ENCODE data around the gene B4GALT5. TPM values are rescaled to one million over a fixed set of nuclear protein-coding genes. Genes with fewer than 3 reads are reported as not detected.
A peak's percentile ranks its signal among the peaks of the same experiment; 100 is the strongest.

B4GALT5 gene
- polyA plus RNA-seq, 2 of the 4 experiments (the other 2 are of a cell fraction) = 84.0 to 88.7 TPM

GRCh38 chr20:49697071-49697470 lies 16.6 kb downstream of the B4GALT5 start:
- Histone ChIP-seq H3K4me1 (peaks cover 98% of the 10 kb centered on the region), H3K4me3 (no peak overlapping the region), H3K9me3 (no peaks in the 10 kb centered on the region), H3K27ac (peak overlapping the region; percentile 98), H3K4me2 (peak overlapping the region; percentile 85)
- DNase-seq (ENCODE audit: low read depth in 1 of 2, low spot score in 1 of 2) (no peak), FAIRE-seq (no peak), ATAC-seq (no peak)
- POLR2A ChIA-PET = no interaction called here
- CTCF ChIA-PET = interaction anchor here (0.6 to 2.8 kb wide), 6 partner anchors 10 to 282 kb away, joined by 3 to 10 read pairs (median 6); no protein-coding TSS in a partner anchor
- TF ChIP-seq HMGXB4 (CRISPR knock-in tag; IDR thresholded peaks at IDR 0.05; ENCODE audit: borderline replicate concordance) (no peak), NR3C1 (IDR thresholded peaks at IDR 0.05) (no peak), HEYL (CRISPR knock-in tag; IDR thresholded peaks at IDR 0.05) (no peak), CBX2 (IDR thresholded peaks at IDR 0.05; ENCODE audit: borderline replicate concordance, low read depth) (no peak), ZC3H11A (IDR thresholded peaks at IDR 0.05) (no peak), FOSL2 (IDR thresholded peaks at IDR 0.05) (no peak), FOSL2 (CRISPR knock-in tag; IDR thresholded peaks at IDR 0.05) (no peak), NFE2L2 (conservative IDR thresholded peaks at IDR 0.05; ENCODE audit: low read length) (no peak), CBX8 (IDR thresholded peaks at IDR 0.05) (no peak), NPAS2 (CRISPR knock-in tag; IDR thresholded peaks at IDR 0.05; ENCODE audit: borderline replicate concordance) (no peak), EHMT2 (IDR thresholded peaks at IDR 0.05; ENCODE audit: low read depth) (no peak), KDM5A (IDR thresholded peaks at IDR 0.05) (no peak), RFX5 (IDR thresholded peaks at IDR 0.05) (no peak), EHF (CRISPR knock-in tag; IDR thresholded peaks at IDR 0.05) (no peak), ZFP36 (IDR thresholded peaks at IDR 0.05; ENCODE audit: borderline replicate concordance, partially characterized antibody) (no peak), ELK1 (IDR thresholded peaks at IDR 0.05; ENCODE audit: low read depth, low read length) (no peak)
- TF ChIP-seq, protein P1, sequence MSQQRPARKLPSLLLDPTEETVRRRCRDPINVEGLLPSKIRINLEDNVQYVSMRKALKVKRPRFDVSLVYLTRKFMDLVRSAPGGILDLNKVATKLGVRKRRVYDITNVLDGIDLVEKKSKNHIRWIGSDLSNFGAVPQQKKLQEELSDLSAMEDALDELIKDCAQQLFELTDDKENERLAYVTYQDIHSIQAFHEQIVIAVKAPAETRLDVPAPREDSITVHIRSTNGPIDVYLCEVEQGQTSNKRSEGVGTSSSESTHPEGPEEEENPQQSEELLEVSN (IDR thresholded peaks at IDR 0.05; ENCODE audit: borderline replicate concordance, low read depth) = no peak
- TF ChIP-seq, protein P2, sequence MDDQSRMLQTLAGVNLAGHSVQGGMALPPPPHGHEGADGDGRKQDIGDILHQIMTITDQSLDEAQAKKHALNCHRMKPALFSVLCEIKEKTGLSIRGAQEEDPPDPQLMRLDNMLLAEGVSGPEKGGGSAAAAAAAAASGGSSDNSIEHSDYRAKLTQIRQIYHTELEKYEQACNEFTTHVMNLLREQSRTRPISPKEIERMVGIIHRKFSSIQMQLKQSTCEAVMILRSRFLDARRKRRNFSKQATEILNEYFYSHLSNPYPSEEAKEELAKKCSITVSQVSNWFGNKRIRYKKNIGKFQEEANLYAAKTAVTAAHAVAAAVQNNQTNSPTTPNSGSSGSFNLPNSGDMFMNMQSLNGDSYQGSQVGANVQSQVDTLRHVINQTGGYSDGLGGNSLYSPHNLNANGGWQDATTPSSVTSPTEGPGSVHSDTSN (IDR thresholded peaks at IDR 0.05) = no peak
- WGBS (ENCODE audit: missing lambda C conversion rate) = 81% methylated on average over 6 of the region's 6 CpGs

DNA sequence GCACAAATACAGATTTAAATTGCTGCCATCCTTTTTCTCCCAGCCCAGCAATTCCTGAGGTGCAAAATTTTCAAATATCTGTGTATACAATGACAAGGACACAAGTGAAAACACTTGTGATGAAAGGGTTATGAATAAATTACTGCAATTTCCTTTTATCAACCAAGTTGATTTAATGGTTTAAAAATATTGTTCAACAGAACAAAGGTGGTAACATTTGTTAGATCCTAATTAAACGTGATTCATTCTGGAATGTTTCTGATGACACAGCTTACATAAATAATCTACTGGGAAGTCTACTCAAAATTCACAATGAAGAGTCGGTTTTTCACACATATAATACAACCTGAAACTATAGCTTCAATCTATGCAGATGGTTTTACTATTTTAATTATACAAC lies 17.1 kb downstream of the B4GALT5 start:
- no peak for DNase-seq (ENCODE audit: low read depth in 1 of 2, low spot score in 1 of 2)
- peak overlapping the region; percentile 85 for H3K4me2 ChIP-seq
- CTCF ChIA-PET = interaction anchor here (0.9 to 2.8 kb wide), 5 partner anchors 84 to 283 kb away, joined by 3 to 10 read pairs (median 4); no protein-coding TSS in a partner anchor

DNA sequence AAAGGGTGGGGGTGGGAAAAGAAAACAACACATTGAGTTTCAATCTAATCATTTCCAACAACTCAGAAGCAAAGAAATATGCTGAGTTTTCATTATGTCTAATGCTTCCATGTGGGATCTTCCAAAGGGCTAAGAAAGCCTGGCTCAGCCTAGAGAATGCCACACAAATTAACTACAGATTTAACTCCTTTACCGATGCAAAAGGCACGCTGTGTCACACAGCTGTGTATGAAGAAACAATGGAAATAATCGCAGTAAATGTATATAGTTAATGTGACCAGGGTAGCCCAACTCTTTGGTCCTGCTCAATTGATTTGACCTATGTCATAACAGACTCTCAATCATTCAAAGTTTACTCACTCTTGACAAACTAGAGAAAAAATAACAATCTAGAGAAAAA lies 17.8 kb downstream of the B4GALT5 start:
- peak overlapping the region; percentile 85 for H3K4me2 ChIP-seq
- FAIRE-seq (no peak), DNase-seq (ENCODE audit: low read depth in 1 of 2, low spot score in 1 of 2) (no peak), ATAC-seq (no peak)
- H3K9me3 ChIP-seq = no peaks in the 10 kb centered on the region
- TF ChIP-seq, protein P3, sequence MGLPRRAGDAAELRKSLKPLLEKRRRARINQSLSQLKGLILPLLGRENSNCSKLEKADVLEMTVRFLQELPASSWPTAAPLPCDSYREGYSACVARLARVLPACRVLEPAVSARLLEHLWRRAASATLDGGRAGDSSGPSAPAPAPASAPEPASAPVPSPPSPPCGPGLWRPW (IDR thresholded peaks at IDR 0.05) = no peak
- peak; percentile 83 for TF ChIP-seq MAFK (IDR thresholded peaks at IDR 0.05; ENCODE audit: partially characterized antibody)
- peak overlapping the region; percentile 98 for H3K27ac ChIP-seq
- ChIA-PET CTCF (interaction anchor here (0.9 kb wide), 1 partner anchor 88 kb away, joined by 3 read pairs; no protein-coding TSS in a partner anchor), POLR2A (no interaction called here)
- 74% methylated on average over 3 of the region's 3 CpGs for WGBS (ENCODE audit: missing lambda C conversion rate)
- no peak overlapping the region for H3K4me3 ChIP-seq
- H3K4me1 ChIP-seq = peaks cover 93% of the 10 kb centered on the region

More for the DNA sequence above, 17.1 kb downstream of the B4GALT5 start:
- ATAC-seq = no peak
- POLR2A ChIA-PET = interaction anchor here (0.6 kb wide), 1 partner anchor 14 kb away, joined by 4 read pairs; no protein-coding TSS in a partner anchor
- Histone ChIP-seq H3K4me3 (no peak overlapping the region; the same call in 2 of the 3 replicates), H3K4me1 (peaks cover 98% of the 10 kb centered on the region), H3K27ac (peak overlapping the region; percentile 98), H3K9me3 (no peaks in the 10 kb centered on the region)
- TF ChIP-seq FOSL2 (IDR thresholded peaks at IDR 0.05) = peak; percentile 19; the same call in 1 of the 2 replicates
- TF ChIP-seq FOSL2 (CRISPR knock-in tag; IDR thresholded peaks at IDR 0.05) = peak; percentile 27; the same call in 1 of the 2 replicates
- TF ChIP-seq MAZ (IDR thresholded peaks at IDR 0.05; ENCODE audit: borderline replicate concordance, low read depth, low read length) = no peak
- FAIRE-seq = no peak
- 9% methylated on average over 2 of the region's 2 CpGs for WGBS (ENCODE audit: missing lambda C conversion rate)

Data from A549 (cell line).